Activated CD8-positive, alpha-beta T cell treated with anti-CD3 and anti-CD28 coated beads, Interleukin-2, amount 10 ng/mL, durations not matched to agents 7 days and 5 days (primary cell): ENCODE measurements around the gene SH3PXD2A. TPM values are rescaled to one million over a fixed set of nuclear protein-coding genes. Genes with fewer than 3 reads are reported as not detected.
A peak's percentile ranks its signal among the peaks of the same experiment; 100 is the strongest.
"Not testable (repeated sequence)": the region's sequence is repeated elsewhere in the genome, so short reads cannot be mapped to it uniquely, and the experiment has no call there.

Experiments used
- ATAC-seq: fragments of 150-1000 bp; cut with Tn5 transposase; one replicate; pipeline ENCODE4 v1.10.0; 2021; ENCODE audit warnings: moderate library complexity
- CTCF ChIA-PET: fragments of 350-600 bp; sonication (Branson Sonifier 250); formaldehyde crosslinking; loops from one replicate; lab custom pipeline; 2021; ENCODE audit warnings: antibody characterized with exemption; lab: Charles Lee
- POLR2A ChIA-PET: fragments of 350-600 bp; sonication (Branson Sonifier 250); formaldehyde crosslinking; loops from one replicate; lab custom pipeline; 2021; ENCODE audit warnings: antibody characterized with exemption; lab: Charles Lee
- DNase-seq: peaks from one replicate; pipeline ENCODE4 v3.0.0-alpha.2; 2020
- H3K27ac Mint-ChIP-seq: one replicate; pipeline ENCODE4 v1.8.0; 2021; ENCODE audit warnings: mild to moderate bottlenecking, mixed read lengths
- H3K27me3 Mint-ChIP-seq: one replicate; pipeline ENCODE4 v1.8.0; 2021; ENCODE audit warnings: low read depth, mixed read lengths
- H3K36me3 Mint-ChIP-seq: one replicate; pipeline ENCODE4 v1.8.0; 2021; ENCODE audit warnings: low read depth, mixed read lengths
- H3K4me1 Mint-ChIP-seq: one replicate; pipeline ENCODE4 v1.8.0; 2021; ENCODE audit warnings: low read depth, mixed read lengths
- H3K4me3 Mint-ChIP-seq: one replicate; pipeline ENCODE4 v1.8.0; 2021; ENCODE audit warnings: mild to moderate bottlenecking, mixed read lengths
- H3K9me3 Mint-ChIP-seq: one replicate; pipeline ENCODE4 v1.8.0; 2022; ENCODE audit warnings: mixed read lengths; ENCODE audit not compliant: insufficient read depth
- total RNA-seq, 2 experiments: library from RNA; stranded (reverse); gene quantifications; one replicate each; pipeline ENCODE4 v1.2.3, GENCODE V29; 2021

Gene SH3PXD2A
- total RNA-seq, 2 experiments from 2014 or later, result 8.5 to 9.4 TPM

- peak overlapping the region; percentile 22 for H3K27ac Mint-ChIP-seq
- CTCF ChIA-PET, result interaction anchor here (1.1 to 2.6 kb wide), 8 partner anchors 8 to 77 kb away, joined by 3 to 18 read pairs (median 5); no protein-coding TSS in a partner anchor
- H3K9me3 Mint-ChIP-seq, result no peaks in the 10 kb centered on the region
- peaks cover 28% of the 10 kb centered on the region for H3K27me3 Mint-ChIP-seq
- POLR2A ChIA-PET, result interaction anchor here (1.2 to 1.3 kb wide), 2 partner anchors 9 kb away, joined by 3 to 4 read pairs; no protein-coding TSS in a partner anchor
- no peak overlapping the region for H3K4me3 Mint-ChIP-seq
- DNase-seq (no peak), ATAC-seq (peak; percentile 37)
- H3K4me1 Mint-ChIP-seq, result peaks cover 14% of the 10 kb centered on the region
- no peaks in the 10 kb centered on the region for H3K36me3 Mint-ChIP-seq
These were observed 73.9 kb downstream of the SH3PXD2A start for GRCh38 chr10:103781329-103782061.

DNA sequence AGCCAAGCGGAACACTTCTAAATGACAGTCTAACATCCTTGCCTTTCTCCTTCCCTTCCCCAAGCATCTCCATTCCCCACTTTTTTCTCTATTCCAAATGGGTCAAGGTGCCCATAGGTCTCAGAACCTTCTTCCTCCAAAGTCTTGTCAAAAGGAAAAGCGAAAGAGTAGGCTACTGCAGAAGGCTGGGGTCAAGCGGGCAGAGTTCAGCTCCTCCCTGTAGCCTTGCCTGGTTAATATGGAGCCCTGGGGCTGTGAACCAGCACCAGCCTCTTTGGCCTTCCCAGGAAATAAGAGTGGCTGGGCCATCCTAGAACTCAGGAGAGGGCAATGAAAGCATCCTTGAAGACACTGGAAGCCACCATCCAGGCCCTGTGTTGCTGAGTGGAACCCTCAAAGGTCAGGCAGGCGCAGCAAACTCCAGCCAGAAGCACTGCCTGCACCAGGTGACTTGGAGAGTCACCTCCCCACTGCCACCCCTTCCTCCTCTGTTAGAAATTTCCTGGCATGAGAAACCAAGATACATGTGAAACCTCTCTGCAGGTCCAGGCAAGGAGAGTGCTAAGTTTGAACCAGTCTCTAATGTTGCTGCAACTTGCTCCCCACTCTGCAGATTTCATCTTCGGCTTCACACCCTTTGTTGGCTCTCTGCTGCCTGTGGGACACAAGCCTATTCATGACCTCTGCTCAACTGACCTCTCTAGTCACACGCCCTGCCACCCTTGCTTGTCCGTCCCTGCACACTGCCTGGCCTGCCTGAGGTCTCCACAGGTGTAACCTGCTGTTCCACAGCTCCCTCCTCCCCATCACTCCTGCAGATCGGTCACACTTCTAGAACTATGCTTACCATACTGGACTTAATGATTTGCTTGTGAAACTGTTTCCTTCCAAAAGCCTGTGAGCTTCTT is 74.9 kb downstream of the SH3PXD2A start:
- Mint-ChIP-seq H3K9me3 (no peaks in the 10 kb centered on the region), H3K36me3 (no peaks in the 10 kb centered on the region), H3K4me1 (peaks cover 14% of the 10 kb centered on the region), H3K4me3 (no peak overlapping the region), H3K27me3 (peaks cover 26% of the 10 kb centered on the region), H3K27ac (no peak overlapping the region)
- ATAC-seq, result no peak
- no peak for DNase-seq
- ChIA-PET CTCF (interaction anchor here (1.1 to 2.6 kb wide), 6 partner anchors 9 to 68 kb away, joined by 3 to 18 read pairs (median 6); no protein-coding TSS in a partner anchor), POLR2A (interaction anchor here (1.3 kb wide), 1 partner anchor 8 kb away, joined by 4 read pairs; no protein-coding TSS in a partner anchor)

- Mint-ChIP-seq H3K9me3 (no peaks in the 10 kb centered on the region), H3K27ac (peak overlapping the region; percentile 35), H3K4me3 (no peak overlapping the region), H3K27me3 (peaks cover 22% of the 10 kb centered on the region), H3K36me3 (no peaks in the 10 kb centered on the region), H3K4me1 (peaks cover 14% of the 10 kb centered on the region)
- ATAC-seq (no peak), DNase-seq (no peak)
- ChIA-PET POLR2A (interaction anchor here (0.6 kb wide), 1 partner anchor 29 kb away, joined by 3 read pairs; no protein-coding TSS in a partner anchor), CTCF (interaction anchor here (0.9 kb wide), 1 partner anchor 69 kb away, joined by 3 read pairs; no protein-coding TSS in a partner anchor)
These were observed 76.8 kb downstream of the SH3PXD2A start for GRCh38 chr10:103778358-103779139.

GRCh38 chr10:103776878-103777591 is 78.3 kb downstream of the SH3PXD2A start:
- peaks cover 21% of the 10 kb centered on the region for H3K4me1 Mint-ChIP-seq
- DNase-seq (no peak), ATAC-seq (no peak)
- H3K27me3 Mint-ChIP-seq, result peaks cover 12% of the 10 kb centered on the region
- H3K36me3 Mint-ChIP-seq, result no peaks in the 10 kb centered on the region
- POLR2A ChIA-PET, result no interaction called here
- H3K27ac Mint-ChIP-seq, result no peak overlapping the region
- no peak overlapping the region for H3K4me3 Mint-ChIP-seq
- H3K9me3 Mint-ChIP-seq, result no peaks in the 10 kb centered on the region
- CTCF ChIA-PET, result no interaction called here

DNA sequence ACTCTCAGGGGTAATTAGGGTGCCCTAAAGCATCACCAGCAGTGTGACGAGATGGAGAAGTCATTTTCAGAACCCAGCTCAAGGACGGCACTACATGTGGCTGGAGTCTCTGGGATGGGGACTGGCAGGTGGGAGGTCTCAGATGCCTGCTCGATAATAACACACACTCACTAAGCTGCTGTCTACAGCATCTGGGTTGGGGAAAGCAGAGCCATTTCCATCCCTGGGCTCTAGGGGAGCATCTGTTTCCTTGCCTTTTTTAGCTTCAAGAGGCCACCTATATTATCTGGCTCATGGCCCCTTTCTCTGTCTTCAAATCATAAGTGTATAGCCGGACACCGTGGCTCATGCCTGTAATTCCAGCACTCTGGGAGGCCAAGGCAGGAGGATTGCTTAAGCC is 79.6 kb downstream of the SH3PXD2A start:
- DNase-seq (no peak), ATAC-seq (no peak)
- Mint-ChIP-seq H3K27ac (no peak overlapping the region), H3K9me3 (no peaks in the 10 kb centered on the region), H3K4me3 (no peak overlapping the region), H3K36me3 (no peaks in the 10 kb centered on the region), H3K27me3 (peaks cover 6% of the 10 kb centered on the region), H3K4me1 (peaks cover 15% of the 10 kb centered on the region)
- ChIA-PET POLR2A (interaction anchor here (1.0 kb wide), 1 partner anchor 18 kb away, joined by 3 read pairs; no protein-coding TSS in a partner anchor), CTCF (interaction anchor here (0.9 kb wide), 1 partner anchor 21 kb away, joined by 3 read pairs; no protein-coding TSS in a partner anchor)

DNA sequence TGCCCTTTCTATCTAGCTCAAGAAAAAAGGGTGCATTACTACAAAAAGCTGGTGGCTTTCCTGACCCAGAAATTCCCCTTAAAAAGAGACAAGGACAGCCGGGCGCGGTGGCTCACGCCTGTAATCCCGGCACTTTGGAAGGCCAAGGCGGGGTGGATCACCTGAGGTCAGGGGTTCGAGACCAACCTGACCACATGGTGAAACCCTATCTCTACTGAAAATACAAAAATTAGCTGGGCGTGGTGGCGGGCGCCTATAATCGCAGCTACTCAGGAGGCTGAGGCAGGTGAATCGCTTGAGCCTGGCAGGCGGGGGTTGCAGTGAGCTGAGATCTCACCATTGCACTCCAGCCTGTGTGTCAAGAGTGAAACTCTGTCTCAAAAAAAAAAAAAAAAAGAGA is 82.5 kb downstream of the SH3PXD2A start:
- Mint-ChIP-seq H3K4me3 (peak overlapping the region; percentile 81), H3K27me3 (peaks cover 11% of the 10 kb centered on the region), H3K4me1 (peaks cover 24% of the 10 kb centered on the region)
- not testable (repeated sequence) for H3K9me3 Mint-ChIP-seq, ATAC-seq, DNase-seq, H3K36me3 Mint-ChIP-seq, H3K27ac Mint-ChIP-seq
- ChIA-PET POLR2A (interaction anchor here (0.8 to 1.1 kb wide), 3 partner anchors 8 to 97 kb away, joined by 3 to 4 read pairs (median 3); no protein-coding TSS in a partner anchor), CTCF (interaction anchor here (0.8 to 3.4 kb wide), 8 partner anchors 9 to 60 kb away, joined by 3 to 14 read pairs (median 4); no protein-coding TSS in a partner anchor)

- CTCF ChIA-PET, result interaction anchor here (0.8 to 3.4 kb wide), 8 partner anchors 10 to 60 kb away, joined by 3 to 14 read pairs (median 4); no protein-coding TSS in a partner anchor
- Mint-ChIP-seq H3K9me3 (no peaks in the 10 kb centered on the region), H3K27ac (peak overlapping the region; percentile 91), H3K4me1 (peaks cover 28% of the 10 kb centered on the region), H3K36me3 (no peaks in the 10 kb centered on the region), H3K4me3 (peak overlapping the region; percentile 81), H3K27me3 (peaks cover 11% of the 10 kb centered on the region)
- POLR2A ChIA-PET, result interaction anchor here (0.6 to 1.1 kb wide), 4 partner anchors 9 to 98 kb away, joined by 3 to 4 read pairs (median 4); no protein-coding TSS in a partner anchor
- peak; percentile 72 for DNase-seq
- ATAC-seq, result peak; percentile 90
These were observed 83.1 kb downstream of the SH3PXD2A start for GRCh38 chr10:103772096-103772845.

DNA sequence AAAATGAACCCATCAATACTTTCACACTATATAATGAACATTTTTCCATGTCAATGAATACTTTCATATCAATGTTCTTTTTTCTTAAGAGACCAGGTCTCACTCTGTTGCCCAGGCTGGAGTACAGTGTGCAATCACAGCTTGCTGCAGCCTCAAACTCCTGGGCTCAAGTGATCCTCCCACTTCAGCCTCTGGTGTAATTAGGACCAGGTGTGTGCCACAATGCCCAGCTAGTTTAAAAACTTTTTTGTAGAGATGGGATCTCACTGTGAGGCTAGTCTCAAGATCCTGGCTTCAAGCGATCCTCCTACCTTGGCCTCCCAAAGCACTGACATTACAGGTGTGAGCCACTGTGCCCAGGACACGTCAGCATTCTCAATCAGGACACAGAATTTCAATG is 85.2 kb downstream of the SH3PXD2A start:
- DNase-seq, result no peak
- Mint-ChIP-seq H3K27me3 (peaks cover 9% of the 10 kb centered on the region), H3K9me3 (no peaks in the 10 kb centered on the region), H3K36me3 (no peaks in the 10 kb centered on the region), H3K4me1 (peaks cover 44% of the 10 kb centered on the region), H3K4me3 (no peak overlapping the region), H3K27ac (no peak overlapping the region)
- POLR2A ChIA-PET, result no interaction called here
- no peak for ATAC-seq
- CTCF ChIA-PET, result interaction anchor here (3.4 kb wide), 1 partner anchor 12 kb away, joined by 14 read pairs; no protein-coding TSS in a partner anchor

DNA sequence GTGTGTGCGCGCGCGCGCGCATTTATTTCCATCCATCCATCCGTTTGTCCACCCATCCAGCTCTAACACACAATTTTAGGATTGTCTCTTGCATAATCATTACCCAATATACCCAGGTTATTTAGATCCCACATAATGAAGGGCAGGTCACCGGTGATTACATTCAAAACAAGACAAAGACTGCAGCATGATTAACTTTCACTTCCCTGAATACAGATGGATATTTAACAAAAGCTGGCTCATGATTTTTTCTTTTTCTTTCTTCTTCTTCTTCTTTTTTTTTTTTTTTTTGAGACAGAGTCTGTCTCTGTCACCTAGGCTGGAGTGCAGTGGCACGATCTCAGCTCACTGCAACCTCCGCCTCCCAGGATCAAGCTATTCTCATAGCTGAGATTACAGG is 86.2 kb downstream of the SH3PXD2A start:
- Mint-ChIP-seq H3K4me3 (no peak overlapping the region), H3K9me3 (no peaks in the 10 kb centered on the region), H3K4me1 (peaks cover 53% of the 10 kb centered on the region), H3K27ac (no peak overlapping the region), H3K36me3 (no peaks in the 10 kb centered on the region), H3K27me3 (peaks cover 9% of the 10 kb centered on the region)
- DNase-seq (no peak), ATAC-seq (no peak)
- ChIA-PET CTCF (interaction anchor here (1.3 kb wide), 1 partner anchor 16 kb away, joined by 4 read pairs; no protein-coding TSS in a partner anchor), POLR2A (no interaction called here)

GRCh38 chr10:103768345-103768744 is 87.0 kb downstream of the SH3PXD2A start:
- CTCF ChIA-PET, result interaction anchor here (1.3 kb wide), 1 partner anchor 15 kb away, joined by 4 read pairs; no protein-coding TSS in a partner anchor
- Mint-ChIP-seq H3K36me3 (no peaks in the 10 kb centered on the region), H3K27ac (no peak overlapping the region), H3K27me3 (peaks cover 8% of the 10 kb centered on the region), H3K9me3 (no peaks in the 10 kb centered on the region), H3K4me1 (peaks cover 61% of the 10 kb centered on the region), H3K4me3 (no peak overlapping the region)
- no peak for DNase-seq
- no peak for ATAC-seq
- POLR2A ChIA-PET, result no interaction called here
